PC-3 (cell line): ENCODE data around the gene SMIM5. TPM values are rescaled to one million over a fixed set of nuclear protein-coding genes. Genes with fewer than 3 reads are reported as not detected.
A peak's percentile ranks its signal among the peaks of the same experiment; 100 is the strongest.

ENCODE experiments used
- ATAC-seq: fragments of 200-7000 bp; cut with Tn5 transposase; 2 replicates; pipeline ENCODE4 v1.9.1; 2020; ENCODE audit warnings: mild to moderate bottlenecking, moderate library complexity
- BruUV-seq: library from RNA; stranded (reverse); fragments of 400-500 nt; replicated peaks from 2 replicates; lab custom pipeline; 2021; lab: Mats Ljungman, UMichigan
- CTCF ChIA-PET: fragments of 300-600 bp; sonication (Branson Sonifier 250); formaldehyde crosslinking; loops from one replicate; lab custom pipeline; 2022; ENCODE audit warnings: antibody characterized with exemption; lab: Charles Lee
- POLR2A ChIA-PET: fragments of 300-600 bp; sonication (Branson Sonifier 250); formaldehyde crosslinking; loops from one replicate; lab custom pipeline; 2022; ENCODE audit warnings: antibody characterized with exemption; ENCODE audit not compliant: unreplicated experiment; lab: Charles Lee
- DNase-seq: peaks from one replicate; pipeline ENCODE4 v3.0.0-alpha.2; 2015
- H2AFZ ChIP-seq: fragments of 300-600 bp; sonication (generic); 2 replicates; pipeline ENCODE4 v1.6.0; 2016; ENCODE audit warnings: antibody characterized with exemption, low read length
- H3F3A ChIP-seq: fragments of 300-600 bp; sonication (generic); one replicate; pipeline ENCODE4 v1.6.0; 2017; ENCODE audit warnings: antibody characterized with exemption, low read length, control low read depth, mild to moderate bottlenecking; ENCODE audit not compliant: unreplicated experiment
- H3K27ac ChIP-seq: fragments of 300-600 bp; sonication (generic); 2 replicates; pipeline ENCODE4 v1.5.1; 2016; ENCODE audit warnings: mild to moderate bottlenecking, low read length
- H3K27me3 ChIP-seq: fragments of 300-600 bp; sonication (generic); 2 replicates; pipeline ENCODE4 v1.6.1; 2016; ENCODE audit warnings: low read length, mixed read lengths
- H3K36me3 ChIP-seq: fragments of 300-600 bp; sonication (generic); 2 replicates; pipeline ENCODE4 v1.6.1; 2016; ENCODE audit warnings: low read depth, mixed run types, low read length, mixed read lengths
- H3K4me1 ChIP-seq: fragments of 300-600 bp; sonication (generic); 2 replicates; pipeline ENCODE4 v1.5.1; 2016; ENCODE audit warnings: low read length; ENCODE audit not compliant: insufficient read depth
- H3K4me2 ChIP-seq: fragments of 300-600 bp; sonication (generic); 2 replicates; pipeline ENCODE4 v1.6.0; 2016; ENCODE audit warnings: low read length
- H3K4me3 ChIP-seq: fragments of 300-600 bp; sonication (generic); 2 replicates; pipeline ENCODE4 v1.5.1; 2016; ENCODE audit warnings: mild to moderate bottlenecking, low read length, mixed read lengths
- H3K79me2 ChIP-seq: fragments of 300-600 bp; sonication (generic); 2 replicates; pipeline ENCODE4 v1.6.1; 2017; ENCODE audit warnings: low read length, mixed read lengths
- H3K9ac ChIP-seq: fragments of 300-600 bp; sonication (generic); 2 replicates; pipeline ENCODE4 v1.6.0; 2016; ENCODE audit warnings: mild to moderate bottlenecking, low read length
- H3K9me2 ChIP-seq: fragments of 300-600 bp; sonication (generic); replicated peaks from 2 replicates; pipeline ENCODE4 v1.6.1; 2016; ENCODE audit warnings: mixed run types, low read length, mixed read lengths
- H3K9me3 ChIP-seq: fragments of 300-600 bp; sonication (generic); 2 replicates; pipeline ENCODE4 v1.6.1; 2016; ENCODE audit warnings: low read length, mixed read lengths
- H4K20me1 ChIP-seq: fragments of 300-600 bp; sonication (generic); 2 replicates; pipeline ENCODE4 v1.6.1; 2016; ENCODE audit warnings: low read length, mixed read lengths
- EZH2 ChIP-seq: fragments of 300-600 bp; sonication (generic); IDR thresholded peaks from one replicate; pipeline ENCODE4 v1.6.1; 2017; ENCODE audit warnings: antibody characterized with exemption, mild to moderate bottlenecking, low read length; ENCODE audit not compliant: unreplicated experiment
- EZH2phosphoT487 ChIP-seq: fragments of 300-600 bp; sonication (generic); IDR thresholded peaks from 2 replicates; pipeline ENCODE4 v1.6.1; 2018; ENCODE audit warnings: mild to moderate bottlenecking, antibody characterized with exemption, low read length, borderline replicate concordance
- intact Hi-C: fragments of 100-400 bp; cut with micrococcal nuclease; formaldehyde crosslinking; loops from 2 replicates; pipeline ENCODE4 v1.9.0; 2023
- total RNA-seq: library from RNA; depleted of rRNA; stranded (reverse); fragments of >200 nt; gene quantifications from 2 replicates; pipeline ENCODE4 v1.2.3, GENCODE V29; 2014
- TF ChIP-seq, protein P1 (sequence below): fragments of 300-600 bp; sonication (generic); conservative IDR thresholded peaks from 2 replicates; pipeline ENCODE4 v1.5.1; 2017; ENCODE audit warnings: antibody characterized with exemption, low read depth, mild to moderate bottlenecking, low read length

Gene SMIM5
- total RNA-seq, 1 experiment from 2014 or later = 2.3 TPM

GRCh38 chr17:75601057-75601987, 31.9 kb upstream of the SMIM5 start:
- H3K9me3 ChIP-seq = no peaks in the 10 kb centered on the region
- peak; percentile 54 for ATAC-seq
- peak; percentile 77 for DNase-seq
- no peak overlapping the region for H3K9ac ChIP-seq
- no peaks in the 10 kb centered on the region for H3K79me2 ChIP-seq
- H3K4me2 ChIP-seq = peak overlapping the region; percentile 7; the same call in 1 of the 2 replicates
- H3K4me3 ChIP-seq = no peak overlapping the region
- POLR2A ChIA-PET = interaction anchor here (0.6 kb wide), 1 partner anchor 730 kb away, joined by 14 read pairs; no protein-coding TSS in a partner anchor
- no peaks in the 10 kb centered on the region for H3F3A ChIP-seq
- 0 out of 2 replicates have a peak overlapping the region, but pooled peaks have one; percentile 11 for H2AFZ ChIP-seq
- no peaks in the 10 kb centered on the region for H4K20me1 ChIP-seq
- TF ChIP-seq, protein P1, sequence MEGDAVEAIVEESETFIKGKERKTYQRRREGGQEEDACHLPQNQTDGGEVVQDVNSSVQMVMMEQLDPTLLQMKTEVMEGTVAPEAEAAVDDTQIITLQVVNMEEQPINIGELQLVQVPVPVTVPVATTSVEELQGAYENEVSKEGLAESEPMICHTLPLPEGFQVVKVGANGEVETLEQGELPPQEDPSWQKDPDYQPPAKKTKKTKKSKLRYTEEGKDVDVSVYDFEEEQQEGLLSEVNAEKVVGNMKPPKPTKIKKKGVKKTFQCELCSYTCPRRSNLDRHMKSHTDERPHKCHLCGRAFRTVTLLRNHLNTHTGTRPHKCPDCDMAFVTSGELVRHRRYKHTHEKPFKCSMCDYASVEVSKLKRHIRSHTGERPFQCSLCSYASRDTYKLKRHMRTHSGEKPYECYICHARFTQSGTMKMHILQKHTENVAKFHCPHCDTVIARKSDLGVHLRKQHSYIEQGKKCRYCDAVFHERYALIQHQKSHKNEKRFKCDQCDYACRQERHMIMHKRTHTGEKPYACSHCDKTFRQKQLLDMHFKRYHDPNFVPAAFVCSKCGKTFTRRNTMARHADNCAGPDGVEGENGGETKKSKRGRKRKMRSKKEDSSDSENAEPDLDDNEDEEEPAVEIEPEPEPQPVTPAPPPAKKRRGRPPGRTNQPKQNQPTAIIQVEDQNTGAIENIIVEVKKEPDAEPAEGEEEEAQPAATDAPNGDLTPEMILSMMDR = peak; percentile 95
- TF ChIP-seq EZH2phosphoT487 (no peak), EZH2 (no peak)
- no peaks in the 10 kb centered on the region for H3K36me3 ChIP-seq
- H3K27me3 ChIP-seq = no peaks in the 10 kb centered on the region
- BruUV-seq = no TSS peak
- intact Hi-C loops = no loop called here
- H3K9me2 ChIP-seq = no peaks in the 10 kb centered on the region
- H3K27ac ChIP-seq = no peak overlapping the region
- peaks cover 27% of the 10 kb centered on the region for H3K4me1 ChIP-seq
- CTCF ChIA-PET = interaction anchor here (0.6 to 1.9 kb wide), 10 partner anchors 10 to 176 kb away, joined by 4 to 22 read pairs (median 6); partner anchors contain the start of genes LLGL2, SMIM5 and TSEN54

GRCh38 chr17:75602644-75603043, 30.6 kb upstream of the SMIM5 start:
- H3K27ac ChIP-seq = no peak overlapping the region
- no peaks in the 10 kb centered on the region for H3F3A ChIP-seq
- intact Hi-C loops = no loop called here
- no peaks in the 10 kb centered on the region for H3K27me3 ChIP-seq
- ATAC-seq (no peak), DNase-seq (no peak)
- ChIA-PET POLR2A (interaction anchor here (0.6 kb wide), 1 partner anchor 9 kb away, joined by 5 read pairs; no protein-coding TSS in a partner anchor), CTCF (interaction anchor here (1.4 kb wide), 1 partner anchor 77 kb away, joined by 5 read pairs; the partner anchor contains the start of gene LLGL2)
- H3K4me2 ChIP-seq = no peak overlapping the region
- H3K4me3 ChIP-seq = no peak overlapping the region
- H3K36me3 ChIP-seq = no peaks in the 10 kb centered on the region
- no peaks in the 10 kb centered on the region for H3K9me3 ChIP-seq
- peaks cover 27% of the 10 kb centered on the region for H3K4me1 ChIP-seq
- no peaks in the 10 kb centered on the region for H3K79me2 ChIP-seq
- TF ChIP-seq, protein P1 = no peak
- no peak for TF ChIP-seq EZH2
- no peak for TF ChIP-seq EZH2phosphoT487
- H2AFZ ChIP-seq = no peak overlapping the region
- no peaks in the 10 kb centered on the region for H4K20me1 ChIP-seq
- BruUV-seq = no TSS peak
- H3K9me2 ChIP-seq = no peaks in the 10 kb centered on the region
- H3K9ac ChIP-seq = no peak overlapping the region
